ENCODE measurements around the gene KIF16B. TPM values are rescaled to one million over a fixed set of nuclear protein-coding genes. Genes with fewer than 3 reads are reported as not detected.

Gene KIF16B
- total RNA-seq, 2 experiments from 2014 or later = 3.5 to 4.2 TPM

GRCh38 chr20:16553101-16553500 is 20.1 kb downstream of the KIF16B start:
- ATAC-seq (no peak), DNase-seq (no peak)
- no peaks in the 10 kb centered on the region for H3K4me1 Mint-ChIP-seq (ENCODE audit: low read depth)
- TF ChIP-seq, protein P1, sequence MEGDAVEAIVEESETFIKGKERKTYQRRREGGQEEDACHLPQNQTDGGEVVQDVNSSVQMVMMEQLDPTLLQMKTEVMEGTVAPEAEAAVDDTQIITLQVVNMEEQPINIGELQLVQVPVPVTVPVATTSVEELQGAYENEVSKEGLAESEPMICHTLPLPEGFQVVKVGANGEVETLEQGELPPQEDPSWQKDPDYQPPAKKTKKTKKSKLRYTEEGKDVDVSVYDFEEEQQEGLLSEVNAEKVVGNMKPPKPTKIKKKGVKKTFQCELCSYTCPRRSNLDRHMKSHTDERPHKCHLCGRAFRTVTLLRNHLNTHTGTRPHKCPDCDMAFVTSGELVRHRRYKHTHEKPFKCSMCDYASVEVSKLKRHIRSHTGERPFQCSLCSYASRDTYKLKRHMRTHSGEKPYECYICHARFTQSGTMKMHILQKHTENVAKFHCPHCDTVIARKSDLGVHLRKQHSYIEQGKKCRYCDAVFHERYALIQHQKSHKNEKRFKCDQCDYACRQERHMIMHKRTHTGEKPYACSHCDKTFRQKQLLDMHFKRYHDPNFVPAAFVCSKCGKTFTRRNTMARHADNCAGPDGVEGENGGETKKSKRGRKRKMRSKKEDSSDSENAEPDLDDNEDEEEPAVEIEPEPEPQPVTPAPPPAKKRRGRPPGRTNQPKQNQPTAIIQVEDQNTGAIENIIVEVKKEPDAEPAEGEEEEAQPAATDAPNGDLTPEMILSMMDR (IDR thresholded peaks at IDR 0.05) = no peak
- peaks cover 4% of the 10 kb centered on the region for H3K9me3 Mint-ChIP-seq
- H3K27me3 Mint-ChIP-seq = peaks cover 2% of the 10 kb centered on the region
- ChIA-PET CTCF (no interaction called here), POLR2A (no interaction called here)
- intact Hi-C loops (cut with micrococcal nuclease) = no loop called here
- H3K4me3 Mint-ChIP-seq = no peak overlapping the region
- peaks cover 5% of the 10 kb centered on the region for H3K36me3 Mint-ChIP-seq (ENCODE audit: low read depth)
- no peak overlapping the region for H3K27ac Mint-ChIP-seq

GRCh38 chr20:16552015-16552414 is 21.2 kb downstream of the KIF16B start:
- ATAC-seq = no peak

DNA sequence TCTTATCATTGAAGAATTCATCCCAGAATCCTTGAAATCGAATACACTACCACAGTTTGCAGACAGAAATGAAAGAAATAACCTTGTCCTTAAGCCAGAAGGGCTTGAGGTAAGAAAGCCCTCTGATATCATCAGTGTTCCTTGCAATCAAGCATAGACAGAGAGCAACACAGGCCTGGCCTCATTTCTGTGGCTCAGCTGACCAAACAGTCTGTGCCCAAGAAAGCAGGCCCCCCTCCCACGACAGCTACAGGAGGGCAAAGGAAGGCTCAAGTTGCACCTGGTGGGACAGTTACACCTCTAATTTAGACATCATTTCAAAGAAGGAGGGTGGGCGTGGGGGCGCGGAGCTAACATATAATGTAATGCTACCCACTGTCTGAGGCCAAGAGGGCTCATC is 21.6 kb downstream of the KIF16B start:
- DNase-seq (no peak), ATAC-seq (no peak)
- TF ChIP-seq, protein P1 (IDR thresholded peaks at IDR 0.05) = no peak
- Mint-ChIP-seq H3K4me1 (ENCODE audit: low read depth) (no peaks in the 10 kb centered on the region), H3K27me3 (no peaks in the 10 kb centered on the region), H3K9me3 (peaks cover 4% of the 10 kb centered on the region), H3K27ac (no peak overlapping the region), H3K36me3 (ENCODE audit: low read depth) (peaks cover 5% of the 10 kb centered on the region), H3K4me3 (no peak overlapping the region)
- intact Hi-C loops (cut with micrococcal nuclease) = no loop called here
- ChIA-PET POLR2A (interaction anchor here (0.9 kb wide), 1 partner anchor 12 kb away, joined by 3 read pairs; no protein-coding TSS in a partner anchor), CTCF (interaction anchor here (1.3 kb wide), 1 partner anchor 76 kb away, joined by 3 read pairs; no protein-coding TSS in a partner anchor)

More at GRCh38 chr20:16552015-16552414, 21.2 kb downstream of the KIF16B start:
- H3K36me3 Mint-ChIP-seq (ENCODE audit: low read depth) = peaks cover 5% of the 10 kb centered on the region
- TF ChIP-seq, protein P1 (IDR thresholded peaks at IDR 0.05) = no peak
- peaks cover 2% of the 10 kb centered on the region for H3K27me3 Mint-ChIP-seq
- ChIA-PET POLR2A (interaction anchor here (0.9 kb wide), 1 partner anchor 12 kb away, joined by 3 read pairs; no protein-coding TSS in a partner anchor), CTCF (interaction anchor here (1.3 kb wide), 1 partner anchor 77 kb away, joined by 3 read pairs; no protein-coding TSS in a partner anchor)
- H3K4me1 Mint-ChIP-seq (ENCODE audit: low read depth) = no peaks in the 10 kb centered on the region
- no peak for DNase-seq
- peaks cover 4% of the 10 kb centered on the region for H3K9me3 Mint-ChIP-seq
- no peak overlapping the region for H3K27ac Mint-ChIP-seq
- H3K4me3 Mint-ChIP-seq = no peak overlapping the region
- intact Hi-C loops (cut with micrococcal nuclease) = no loop called here

DNA sequence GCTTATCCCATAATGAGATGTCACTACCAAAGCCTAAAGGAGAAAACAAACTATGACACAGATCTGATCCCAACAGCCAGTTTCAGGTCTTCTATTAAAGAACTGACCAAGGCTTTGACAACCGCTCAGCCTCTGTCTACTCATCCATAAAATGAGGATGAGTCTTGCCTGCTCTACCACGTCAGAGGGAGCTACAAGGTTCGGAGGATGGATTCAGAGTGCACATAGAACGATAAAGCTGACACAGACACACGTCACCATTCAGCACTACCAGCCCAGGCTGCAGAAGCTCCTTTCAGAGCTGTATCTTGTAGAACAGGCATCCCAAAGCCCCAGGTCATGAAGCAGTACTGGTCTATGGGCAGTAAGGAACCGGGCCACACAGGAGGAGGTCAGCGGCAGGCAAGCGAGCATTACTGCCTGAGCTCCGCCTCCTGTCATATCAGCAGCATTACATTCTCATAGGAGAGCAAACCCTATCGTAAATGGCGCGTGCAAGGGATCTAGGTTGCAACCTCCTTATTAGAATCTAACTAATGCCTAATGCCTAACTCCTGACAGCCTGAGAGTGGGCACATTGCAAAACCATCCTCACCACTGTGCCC is 25.1 kb downstream of the KIF16B start:
- intact Hi-C loops (cut with micrococcal nuclease) = no loop called here
- no peaks in the 10 kb centered on the region for H3K4me1 Mint-ChIP-seq (ENCODE audit: low read depth)
- no peak overlapping the region for H3K4me3 Mint-ChIP-seq
- H3K27ac Mint-ChIP-seq = no peak overlapping the region
- H3K9me3 Mint-ChIP-seq = peaks cover 4% of the 10 kb centered on the region
- POLR2A ChIA-PET = interaction anchor here (0.5 kb wide), 1 partner anchor 49 kb away, joined by 3 read pairs; no protein-coding TSS in a partner anchor
- CTCF ChIA-PET = no interaction called here
- ATAC-seq (no peak), DNase-seq (no peak)
- TF ChIP-seq, protein P1 (IDR thresholded peaks at IDR 0.05) = no peak
- peaks cover 5% of the 10 kb centered on the region for H3K36me3 Mint-ChIP-seq (ENCODE audit: low read depth)
- no peaks in the 10 kb centered on the region for H3K27me3 Mint-ChIP-seq

DNA sequence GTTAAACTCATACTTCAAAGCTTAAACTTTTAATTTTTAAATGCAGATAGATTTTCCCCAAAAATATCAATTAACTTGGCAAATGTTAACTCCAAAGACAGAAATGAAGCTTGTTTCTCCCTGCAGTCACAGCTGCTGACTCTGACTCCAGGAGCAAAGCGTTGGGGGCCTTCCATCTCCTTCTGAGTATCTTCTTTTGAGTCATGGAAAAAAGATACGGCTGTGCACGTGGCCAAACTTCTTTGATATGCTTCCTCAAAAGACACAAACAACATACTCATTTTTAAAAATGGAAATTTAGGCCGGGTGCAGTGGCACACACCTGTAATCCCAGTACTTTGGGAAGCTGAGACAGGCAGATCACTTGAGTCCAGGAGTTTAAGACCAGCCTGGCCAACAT is 28.3 kb downstream of the KIF16B start:
- POLR2A ChIA-PET = no interaction called here
- Mint-ChIP-seq H3K36me3 (ENCODE audit: low read depth) (no peaks in the 10 kb centered on the region), H3K4me1 (ENCODE audit: low read depth) (no peaks in the 10 kb centered on the region), H3K4me3 (no peak overlapping the region), H3K27ac (no peak overlapping the region), H3K27me3 (no peaks in the 10 kb centered on the region), H3K9me3 (no peaks in the 10 kb centered on the region)
- intact Hi-C loops (cut with micrococcal nuclease) = no loop called here
- no peak for DNase-seq
- CTCF ChIA-PET = no interaction called here
- TF ChIP-seq, protein P1 (IDR thresholded peaks at IDR 0.05) = no peak
- ATAC-seq = no peak
